Lower lobe of right lung (tissue), 2 donors: ENCODE data around the gene GNAT2. TPM values are rescaled to one million over a fixed set of nuclear protein-coding genes. Genes with fewer than 3 reads are reported as not detected.

Experiments used
- ATAC-seq, 2 donors: fragments of 200-7000 bp; cut with Tn5 transposase; one replicate each; pipeline ENCODE4 v1.9.1; 2020 to 2022; ENCODE audit warnings: mild to moderate bottlenecking in 2 of 2, moderate library complexity in 2 of 2
- DNase-seq: peaks from one replicate; pipeline ENCODE4 v3.0.0-alpha.2; 2020
- H3K27ac ChIP-seq: fragments of 200-600 bp; one replicate; pipeline ENCODE4 v1.8.0; 2022
- H3K27me3 ChIP-seq: fragments of 200-600 bp; one replicate; pipeline ENCODE4 v1.8.0; 2022; ENCODE audit warnings: low read depth
- H3K36me3 ChIP-seq: fragments of 200-600 bp; one replicate; pipeline ENCODE4 v1.8.0; 2022; ENCODE audit warnings: mild to moderate bottlenecking
- H3K4me1 ChIP-seq: fragments of 200-600 bp; one replicate; pipeline ENCODE4 v1.8.0; 2022
- H3K4me3 ChIP-seq: fragments of 200-600 bp; one replicate; pipeline ENCODE4 v1.8.0; 2022; ENCODE audit warnings: mild to moderate bottlenecking
- H3K9me3 ChIP-seq: fragments of 200-600 bp; one replicate; pipeline ENCODE4 v1.8.0; 2022
- intact Hi-C: fragments of 100-400 bp; cut with DNase I; formaldehyde crosslinking; loops from one replicate; pipeline ENCODE4 v1.11.0; 2022
- total RNA-seq: library from RNA; stranded (reverse); fragmentation: NEBNext Ultra II Directional; extraction: Animal tissue kit (Norgen Biotek cat#: 25700); gene quantifications from one replicate; pipeline ENCODE4 v1.2.1, GENCODE V29; 2021
- TF ChIP-seq, protein P1 (sequence below): fragments of 200-600 bp; IDR thresholded peaks from one replicate; pipeline ENCODE4 v1.8.0; 2022; ENCODE audit warnings: antibody characterized with exemption, mild to moderate bottlenecking
- donor health status: DM: no; HTN: yes; CAD: no; lungs with severe emphysema.

The GNAT2 gene
- total RNA-seq, 1 donor from 2014 or later = not detected

DNA sequence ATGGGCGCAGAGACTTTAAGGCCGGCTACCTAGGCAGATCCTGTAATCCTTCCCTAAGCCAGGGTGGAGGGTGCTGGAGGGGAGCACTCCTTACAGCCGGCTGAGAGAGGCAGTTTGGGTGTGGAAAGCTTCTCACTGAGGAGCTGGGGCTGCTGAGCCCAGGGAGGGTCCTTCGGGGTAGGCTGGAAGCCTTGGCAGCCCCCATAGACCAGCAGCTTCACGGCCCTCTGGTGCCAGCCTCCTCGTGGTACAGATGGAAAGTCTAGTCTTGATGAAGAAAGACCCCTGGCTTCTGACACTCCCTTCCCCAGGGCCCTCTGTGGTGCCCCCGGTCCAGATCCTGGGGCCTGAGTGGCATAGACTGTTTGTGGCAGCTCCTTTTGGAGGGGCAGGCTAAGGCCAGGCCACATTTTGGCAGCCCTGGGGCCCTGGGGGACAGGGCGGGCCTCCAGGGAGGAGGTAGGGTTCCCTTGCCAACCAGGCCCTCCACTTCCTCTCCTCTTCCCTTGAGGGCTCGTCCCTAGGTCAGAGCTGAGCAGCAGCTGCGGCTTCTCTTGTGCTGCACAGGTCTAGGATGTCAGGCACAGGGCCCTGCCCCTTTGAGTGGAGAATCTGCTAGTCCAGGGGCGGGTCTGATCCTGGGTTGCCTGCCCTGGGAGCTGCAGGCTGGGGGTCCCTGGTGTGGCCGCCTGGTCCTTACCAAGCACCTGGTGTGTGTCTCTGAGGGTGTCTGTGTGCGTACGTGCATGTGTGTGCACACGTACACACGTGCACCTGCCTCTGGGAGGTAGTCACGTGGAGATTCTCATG lies 5.0 kb upstream of the GNAT2 start:
- Histone ChIP-seq H3K36me3 (peaks cover 34% of the 10 kb centered on the region), H3K27ac (peak overlapping the region; percentile 6), H3K27me3 (no peaks in the 10 kb centered on the region), H3K4me3 (no peak overlapping the region), H3K4me1 (peaks cover 46% of the 10 kb centered on the region), H3K9me3 (no peaks in the 10 kb centered on the region)
- DNase-seq (no peak), ATAC-seq (no peak)
- intact Hi-C loops = no loop called here
- TF ChIP-seq, protein P1, sequence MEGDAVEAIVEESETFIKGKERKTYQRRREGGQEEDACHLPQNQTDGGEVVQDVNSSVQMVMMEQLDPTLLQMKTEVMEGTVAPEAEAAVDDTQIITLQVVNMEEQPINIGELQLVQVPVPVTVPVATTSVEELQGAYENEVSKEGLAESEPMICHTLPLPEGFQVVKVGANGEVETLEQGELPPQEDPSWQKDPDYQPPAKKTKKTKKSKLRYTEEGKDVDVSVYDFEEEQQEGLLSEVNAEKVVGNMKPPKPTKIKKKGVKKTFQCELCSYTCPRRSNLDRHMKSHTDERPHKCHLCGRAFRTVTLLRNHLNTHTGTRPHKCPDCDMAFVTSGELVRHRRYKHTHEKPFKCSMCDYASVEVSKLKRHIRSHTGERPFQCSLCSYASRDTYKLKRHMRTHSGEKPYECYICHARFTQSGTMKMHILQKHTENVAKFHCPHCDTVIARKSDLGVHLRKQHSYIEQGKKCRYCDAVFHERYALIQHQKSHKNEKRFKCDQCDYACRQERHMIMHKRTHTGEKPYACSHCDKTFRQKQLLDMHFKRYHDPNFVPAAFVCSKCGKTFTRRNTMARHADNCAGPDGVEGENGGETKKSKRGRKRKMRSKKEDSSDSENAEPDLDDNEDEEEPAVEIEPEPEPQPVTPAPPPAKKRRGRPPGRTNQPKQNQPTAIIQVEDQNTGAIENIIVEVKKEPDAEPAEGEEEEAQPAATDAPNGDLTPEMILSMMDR = no peak

DNA sequence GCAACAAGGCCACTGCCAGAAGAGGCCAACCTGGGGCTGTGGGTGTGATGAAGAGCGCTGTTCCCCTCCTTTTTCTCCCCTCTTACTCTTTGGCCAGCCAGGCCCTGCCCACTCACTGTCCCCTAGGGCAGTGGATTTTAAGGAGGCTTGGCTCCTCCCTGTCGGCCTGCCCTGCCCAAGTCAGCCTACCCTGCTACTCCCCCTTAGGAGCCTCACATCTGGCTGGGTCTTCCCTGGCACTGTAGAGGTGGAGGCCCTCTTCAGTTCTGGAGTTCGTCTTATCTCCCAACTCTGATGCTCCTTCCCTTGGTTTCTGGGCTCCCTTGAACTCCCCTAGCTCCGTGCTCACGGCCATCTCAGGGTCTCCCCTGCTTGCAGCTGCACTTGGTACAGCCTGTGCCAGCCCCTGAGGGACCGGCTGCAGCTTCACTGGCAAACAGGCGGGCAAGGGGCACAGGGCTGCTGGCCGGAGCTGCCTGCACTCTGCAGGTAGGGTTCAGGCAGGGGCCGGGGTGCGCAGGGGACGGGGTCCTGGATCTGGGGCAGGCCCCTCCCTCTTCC lies 4.3 kb upstream of the GNAT2 start:
- Histone ChIP-seq H3K4me3 (peak overlapping the region; percentile 6), H3K36me3 (peaks cover 27% of the 10 kb centered on the region), H3K27ac (peak overlapping the region; percentile 6), H3K4me1 (peaks cover 54% of the 10 kb centered on the region), H3K27me3 (no peaks in the 10 kb centered on the region), H3K9me3 (no peaks in the 10 kb centered on the region)
- intact Hi-C loops = no loop called here
- no peak for DNase-seq
- TF ChIP-seq, protein P1 = no peak
- no peak for ATAC-seq

DNA sequence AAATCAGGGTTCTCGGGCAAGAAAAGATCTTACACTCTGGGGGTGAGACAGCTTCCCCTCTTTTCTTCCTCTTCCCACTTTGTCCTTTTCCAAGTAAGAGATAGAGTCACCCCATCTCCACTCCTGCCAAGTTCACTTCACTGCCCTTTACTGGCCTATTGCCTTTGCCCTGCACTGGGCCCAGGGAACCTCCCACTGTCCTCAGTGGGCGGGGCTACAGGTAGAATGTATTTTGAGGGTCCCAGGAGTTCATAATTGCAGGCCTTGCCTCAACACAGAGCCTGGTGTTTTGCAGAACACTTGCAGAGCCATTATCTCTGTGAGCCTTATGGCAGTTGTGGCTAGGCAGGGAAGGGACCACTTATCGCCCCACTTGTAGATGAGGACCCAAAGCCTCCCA lies 3.5 kb upstream of the GNAT2 start:
- DNase-seq (no peak), ATAC-seq (no peak)
- intact Hi-C loops = no loop called here
- peaks cover 19% of the 10 kb centered on the region for H3K36me3 ChIP-seq
- no peak overlapping the region for H3K27ac ChIP-seq
- H3K9me3 ChIP-seq = no peaks in the 10 kb centered on the region
- no peaks in the 10 kb centered on the region for H3K27me3 ChIP-seq
- no peak overlapping the region for H3K4me3 ChIP-seq
- peaks cover 54% of the 10 kb centered on the region for H3K4me1 ChIP-seq
- TF ChIP-seq, protein P1 = no peak

DNA sequence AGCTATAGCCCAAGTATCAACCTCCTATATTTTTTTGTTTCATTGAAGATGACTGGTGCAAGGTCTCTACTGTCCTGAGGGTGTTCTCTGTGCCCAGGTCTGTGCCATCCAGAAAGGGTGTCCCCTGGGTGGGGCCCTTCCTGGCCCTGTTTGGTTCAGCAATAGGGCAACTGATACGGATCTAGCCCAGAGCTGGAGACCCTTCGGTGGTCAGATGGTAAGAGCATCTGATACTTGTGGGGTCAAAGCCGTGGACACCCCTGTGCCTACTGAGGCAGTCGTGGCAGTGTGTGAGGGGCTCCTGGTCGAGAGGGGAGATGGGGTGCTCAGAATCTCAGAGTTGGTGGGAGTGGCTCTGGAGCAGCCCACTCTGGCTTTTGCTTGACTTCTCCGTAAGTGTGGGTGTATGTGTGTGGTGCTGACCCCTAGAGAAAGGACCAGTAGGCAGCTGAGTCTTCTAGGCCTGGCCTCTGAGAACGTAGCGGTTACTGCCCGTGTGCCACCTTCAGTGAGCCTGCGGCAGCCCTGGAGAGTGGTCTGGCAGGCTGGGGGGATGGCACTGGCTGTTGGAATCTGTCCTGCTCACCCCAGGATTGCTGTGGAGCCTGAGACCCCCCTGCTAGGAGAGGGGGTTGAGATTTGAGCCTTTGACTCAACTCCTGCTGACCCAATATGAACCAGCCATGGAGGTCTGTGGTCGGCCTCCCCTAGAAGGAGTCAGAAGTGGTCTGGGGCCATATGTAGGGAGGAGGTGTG lies 2.9 kb upstream of the GNAT2 start:
- peaks cover 59% of the 10 kb centered on the region for H3K4me1 ChIP-seq
- H3K36me3 ChIP-seq = peaks cover 13% of the 10 kb centered on the region
- peak overlapping the region; percentile 85 for H3K4me3 ChIP-seq
- H3K9me3 ChIP-seq = no peaks in the 10 kb centered on the region
- DNase-seq (no peak), ATAC-seq (no peak)
- intact Hi-C loops = no loop called here
- no peaks in the 10 kb centered on the region for H3K27me3 ChIP-seq
- TF ChIP-seq, protein P1 = no peak
- no peak overlapping the region for H3K27ac ChIP-seq

- Histone ChIP-seq H3K27me3 (no peaks in the 10 kb centered on the region), H3K4me1 (peaks cover 61% of the 10 kb centered on the region), H3K9me3 (no peaks in the 10 kb centered on the region), H3K27ac (peak overlapping the region; percentile 87), H3K36me3 (peaks cover 6% of the 10 kb centered on the region), H3K4me3 (peak overlapping the region; percentile 85)
- intact Hi-C loops = no loop called here
- ATAC-seq = no peak
- TF ChIP-seq, protein P1 = no peak
- DNase-seq = no peak
These were observed 2.1 kb upstream of the GNAT2 start for GRCh38 chr1:109621379-109622136.
